ENCODE measurements around the gene PDE9A.

GRCh38 chr21:42777064-42777756, 123.8 kb downstream of the PDE9A start:
- no peak for TF ChIP-seq POLR2A (IDR thresholded peaks at IDR 0.05; ENCODE audit: low read depth, low read length)
- TF ChIP-seq TAF1 (IDR thresholded peaks at IDR 0.05; ENCODE audit: low read depth, low read length): no peak
- no peak for TF ChIP-seq POLR2AphosphoS5 (IDR thresholded peaks at IDR 0.05; ENCODE audit: low read depth, low read length)
- no peak for TF ChIP-seq PAX5 (IDR thresholded peaks at IDR 0.05; ENCODE audit: insufficient read depth, low read length, severe bottlenecking)
